ENCODE results near the gene PHLDA2. TPM values are rescaled to one million over a fixed set of nuclear protein-coding genes. Genes with fewer than 3 reads are reported as not detected.

PHLDA2 gene
- total RNA-seq, 1 experiment from 2014 or later: 101 TPM

- H3K79me2 ChIP-seq (ENCODE audit: low read length): no peaks in the 10 kb centered on the region
- H3K9ac ChIP-seq (ENCODE audit: low read length): peak overlapping the region; percentile 69
- H2AFZ ChIP-seq (ENCODE audit: low read length): no peak overlapping the region
- H3K4me3 ChIP-seq (ENCODE audit: low read length): peak overlapping the region; percentile 57
- H3K4me1 ChIP-seq (ENCODE audit: insufficient read depth, low read length): peaks cover 27% of the 10 kb centered on the region
- CTCF ChIA-PET: no interaction called here
- no peaks in the 10 kb centered on the region for H3K27me3 ChIP-seq (ENCODE audit: low read length)
- H3K9me2 ChIP-seq (replicated peaks; ENCODE audit: low read length): no peaks in the 10 kb centered on the region
- H3K27ac ChIP-seq (ENCODE audit: low read length): peak overlapping the region; percentile 86
- peak overlapping the region; percentile 83 for H3K4me2 ChIP-seq (ENCODE audit: low read length)
- H4K20me1 ChIP-seq (ENCODE audit: low read length): no peaks in the 10 kb centered on the region
- no peaks in the 10 kb centered on the region for H3K9me3 ChIP-seq (ENCODE audit: low read length)
- DNase-seq (peak; percentile 96), ATAC-seq (peak; percentile 96)
- BruUV-seq (replicated peaks): no TSS peak
- intact Hi-C loops (cut with micrococcal nuclease): loop anchor here (2.0 kb wide), 1 partner anchor 16 kb away; the partner anchor contains the start of gene PHLDA2
- POLR2A ChIA-PET (ENCODE audit: unreplicated experiment): no interaction called here
- H3K36me3 ChIP-seq (ENCODE audit: low read depth, low read length): no peaks in the 10 kb centered on the region
- no peaks in the 10 kb centered on the region for H3F3A ChIP-seq (ENCODE audit: low read length, unreplicated experiment)
- no peak for TF ChIP-seq CTCF (conservative IDR thresholded peaks at IDR 0.05; ENCODE audit: low read depth, low read length)
- no peak for TF ChIP-seq EZH2 (IDR thresholded peaks at IDR 0.05; ENCODE audit: low read length, unreplicated experiment)
- no peak for TF ChIP-seq EZH2phosphoT487 (IDR thresholded peaks at IDR 0.05; ENCODE audit: borderline replicate concordance, low read length)
Observed at GRCh38 chr11:2912498-2912897, 16.7 kb downstream of the PHLDA2 start.

- DNase-seq: no peak
- ATAC-seq: no peak; the same call in 1 of the 2 replicates
- Histone ChIP-seq H4K20me1 (ENCODE audit: low read length) (no peaks in the 10 kb centered on the region), H3K4me1 (ENCODE audit: insufficient read depth, low read length) (peaks cover 27% of the 10 kb centered on the region), H3K4me2 (ENCODE audit: low read length) (peak overlapping the region; percentile 49), H3K27me3 (ENCODE audit: low read length) (no peaks in the 10 kb centered on the region), H3K36me3 (ENCODE audit: low read depth, low read length) (no peaks in the 10 kb centered on the region), H3K9me2 (replicated peaks; ENCODE audit: low read length) (no peaks in the 10 kb centered on the region), H3K27ac (ENCODE audit: low read length) (peak overlapping the region; percentile 86), H3K4me3 (ENCODE audit: low read length) (no peak overlapping the region), H3K79me2 (ENCODE audit: low read length) (no peaks in the 10 kb centered on the region), H3K9ac (ENCODE audit: low read length) (peak overlapping the region; percentile 41), H3K9me3 (ENCODE audit: low read length) (no peaks in the 10 kb centered on the region), H2AFZ (ENCODE audit: low read length) (no peak overlapping the region), H3F3A (ENCODE audit: low read length, unreplicated experiment) (no peaks in the 10 kb centered on the region)
- ChIA-PET POLR2A (ENCODE audit: unreplicated experiment) (no interaction called here), CTCF (no interaction called here)
- no peak for TF ChIP-seq CTCF (conservative IDR thresholded peaks at IDR 0.05; ENCODE audit: low read depth, low read length)
- TF ChIP-seq EZH2phosphoT487 (IDR thresholded peaks at IDR 0.05; ENCODE audit: borderline replicate concordance, low read length): no peak
- no peak for TF ChIP-seq EZH2 (IDR thresholded peaks at IDR 0.05; ENCODE audit: low read length, unreplicated experiment)
- BruUV-seq (replicated peaks): no TSS peak
- intact Hi-C loops (cut with micrococcal nuclease): loop anchor here (2.0 kb wide), 1 partner anchor 17 kb away; the partner anchor contains the start of gene PHLDA2
Observed at GRCh38 chr11:2911785-2912391, 17.3 kb downstream of the PHLDA2 start.

GRCh38 chr11:2911088-2911784 lies 18.0 kb downstream of the PHLDA2 start:
- TF ChIP-seq EZH2phosphoT487 (IDR thresholded peaks at IDR 0.05; ENCODE audit: borderline replicate concordance, low read length): no peak
- TF ChIP-seq EZH2 (IDR thresholded peaks at IDR 0.05; ENCODE audit: low read length, unreplicated experiment): no peak
- TF ChIP-seq CTCF (conservative IDR thresholded peaks at IDR 0.05; ENCODE audit: low read depth, low read length): no peak
- H4K20me1 ChIP-seq (ENCODE audit: low read length): no peaks in the 10 kb centered on the region
- no peaks in the 10 kb centered on the region for H3K9me2 ChIP-seq (replicated peaks; ENCODE audit: low read length)
- ATAC-seq (no peak), DNase-seq (no peak)
- no peak overlapping the region for H3K9ac ChIP-seq (ENCODE audit: low read length)
- ChIA-PET CTCF (no interaction called here), POLR2A (ENCODE audit: unreplicated experiment) (no interaction called here)
- H3K4me1 ChIP-seq (ENCODE audit: insufficient read depth, low read length): peaks cover 27% of the 10 kb centered on the region
- no peaks in the 10 kb centered on the region for H3K9me3 ChIP-seq (ENCODE audit: low read length)
- BruUV-seq (replicated peaks): no TSS peak
- no peaks in the 10 kb centered on the region for H3K79me2 ChIP-seq (ENCODE audit: low read length)
- H3K27ac ChIP-seq (ENCODE audit: low read length): peak overlapping the region; percentile 86; the same call in 1 of the 2 replicates
- H3K4me2 ChIP-seq (ENCODE audit: low read length): no peak overlapping the region
- H3F3A ChIP-seq (ENCODE audit: low read length, unreplicated experiment): no peaks in the 10 kb centered on the region
- H3K27me3 ChIP-seq (ENCODE audit: low read length): no peaks in the 10 kb centered on the region
- H3K36me3 ChIP-seq (ENCODE audit: low read depth, low read length): no peaks in the 10 kb centered on the region
- no peak overlapping the region for H3K4me3 ChIP-seq (ENCODE audit: low read length)
- intact Hi-C loops (cut with micrococcal nuclease): no loop called here
- H2AFZ ChIP-seq (ENCODE audit: low read length): no peak overlapping the region
